SK-N-SH treated with all-trans-retinoic acid at 6 μM for 48 hours (cell line): ENCODE results near the gene COPG2.
"Not testable (repeated sequence)": the region's sequence is repeated elsewhere in the genome, so short reads cannot be mapped to it uniquely, and the experiment has no call there.

Experiments
- ATAC-seq: fragments of 200-7000 bp; cut with Tn5 transposase; 3 replicates; pipeline ENCODE4 v1.9.1; 2020; ENCODE audit warnings: mild to moderate bottlenecking, moderate library complexity
- ARNTL ChIP-seq: fragments of 450-650 bp; formaldehyde crosslinking; IDR thresholded peaks from 2 replicates; pipeline ENCODE4 v1.5.0; 2020; ENCODE audit warnings: low read depth, mild to moderate bottlenecking, moderate library complexity, borderline replicate concordance
- BACH2 ChIP-seq: fragments of 250-450 bp; sonication (Bioruptor Pico); IDR thresholded peaks from 2 replicates; pipeline ENCODE4 v1.9.0; 2021; ENCODE audit warnings: mild to moderate bottlenecking, borderline replicate concordance
- CREB5 ChIP-seq: fragments of 250-450 bp; sonication (Bioruptor Pico); IDR thresholded peaks from 2 replicates; pipeline ENCODE4 v1.5.1; 2020; ENCODE audit warnings: low read depth, mild to moderate bottlenecking, moderate library complexity
- CSDC2 ChIP-seq: fragments of 250-450 bp; sonication (Bioruptor Pico); IDR thresholded peaks from 2 replicates; pipeline ENCODE4 v1.5.0; 2020; ENCODE audit warnings: mild to moderate bottlenecking, moderate library complexity
- CSRNP3 ChIP-seq: fragments of 250-450 bp; sonication (Bioruptor Pico); IDR thresholded peaks from 2 replicates; pipeline ENCODE4 v1.5.1; 2021; ENCODE audit warnings: mild to moderate bottlenecking, moderate library complexity
- ESRRG ChIP-seq: fragments of 250-450 bp; sonication (Bioruptor Pico); IDR thresholded peaks from 2 replicates; pipeline ENCODE4 v1.6.1; 2021; ENCODE audit warnings: mild to moderate bottlenecking
- GLIS3 ChIP-seq: fragments of 250-450 bp; sonication (Bioruptor Pico); IDR thresholded peaks from 2 replicates; pipeline ENCODE4 v1.5.0; 2020; ENCODE audit warnings: mild to moderate bottlenecking, moderate library complexity
- ISL1 ChIP-seq: fragments of 250-450 bp; sonication (Bioruptor Pico); IDR thresholded peaks from 2 replicates; pipeline ENCODE4 v2.1.2; 2022; ENCODE audit warnings: mild to moderate bottlenecking, moderate library complexity
- OSR1 ChIP-seq: fragments of 250-450 bp; sonication (Bioruptor Pico); IDR thresholded peaks from 2 replicates; pipeline ENCODE4 v1.8.0; 2022; ENCODE audit warnings: moderate library complexity, mild to moderate bottlenecking, inconsistent platforms
- PATZ1 ChIP-seq: fragments of 250-450 bp; sonication (Bioruptor Pico); IDR thresholded peaks from 2 replicates; pipeline ENCODE4 v1.8.0; 2020; ENCODE audit warnings: mild to moderate bottlenecking, moderate library complexity, borderline replicate concordance
- PPARA ChIP-seq: fragments of 250-450 bp; sonication (Bioruptor Pico); IDR thresholded peaks from 2 replicates; pipeline ENCODE4 v1.5.0; 2020; ENCODE audit warnings: mild to moderate bottlenecking, borderline replicate concordance
- RARB ChIP-seq: fragments of 250-450 bp; sonication (Bioruptor Pico); IDR thresholded peaks from 2 replicates; pipeline ENCODE4 v1.8.0; 2021; ENCODE audit warnings: mild to moderate bottlenecking, moderate library complexity
- SNAI2 ChIP-seq: fragments of 250-450 bp; sonication (Bioruptor Pico); IDR thresholded peaks from 2 replicates; pipeline ENCODE4 v1.5.0; 2020; ENCODE audit warnings: mild to moderate bottlenecking, moderate library complexity
- TCF4 ChIP-seq: fragments of 250-450 bp; sonication (Bioruptor Pico); IDR thresholded peaks from 2 replicates; pipeline ENCODE4 v1.8.0; 2021; ENCODE audit warnings: mild to moderate bottlenecking, moderate library complexity, borderline replicate concordance
- TOX ChIP-seq: fragments of 250-450 bp; sonication (Bioruptor Pico); IDR thresholded peaks from 2 replicates; pipeline ENCODE4 v1.8.0; 2021; ENCODE audit warnings: mild to moderate bottlenecking, moderate library complexity, borderline replicate concordance
- TSHZ2 ChIP-seq: fragments of 250-450 bp; sonication (Bioruptor Pico); IDR thresholded peaks from 2 replicates; pipeline ENCODE4 v1.5.0; 2020; ENCODE audit warnings: mild to moderate bottlenecking, moderate library complexity
- ZFP3 ChIP-seq: fragments of 250-450 bp; sonication (Bioruptor Pico); IDR thresholded peaks from 2 replicates; pipeline ENCODE4 v1.5.0; 2020; ENCODE audit warnings: mild to moderate bottlenecking, moderate library complexity
- ZFP30 ChIP-seq: fragments of 450-650 bp; formaldehyde crosslinking; IDR thresholded peaks from 2 replicates; pipeline ENCODE4 v1.5.0; 2022; ENCODE audit warnings: mild to moderate bottlenecking, moderate library complexity
- ZNF565 ChIP-seq: fragments of 450-650 bp; formaldehyde crosslinking; conservative IDR thresholded peaks from 2 replicates; pipeline ENCODE4 v1.5.0; 2020; ENCODE audit warnings: low read depth, mild to moderate bottlenecking, moderate library complexity
- ZNF70 ChIP-seq: fragments of 450-650 bp; formaldehyde crosslinking; IDR thresholded peaks from 2 replicates; pipeline ENCODE4 v1.5.0; 2020; ENCODE audit warnings: mild to moderate bottlenecking, moderate library complexity
- ZNF8 ChIP-seq: fragments of 450-650 bp; formaldehyde crosslinking; IDR thresholded peaks from 2 replicates; pipeline ENCODE4 v1.5.0; 2020; ENCODE audit warnings: mild to moderate bottlenecking, moderate library complexity

Gene COPG2

GRCh38 chr7:130515315-130516040 lies 153.1 kb downstream of the COPG2 start:
- no peak for ATAC-seq
- no peak for TF ChIP-seq CREB5 (CRISPR knock-in tag)
- TF ChIP-seq CSDC2, result no peak
- TF ChIP-seq CSRNP3 (CRISPR knock-in tag), result no peak
- TF ChIP-seq ISL1, result no peak
- TF ChIP-seq RARB (CRISPR knock-in tag), result no peak

GRCh38 chr7:130513447-130513846 lies 155.1 kb downstream of the COPG2 start:
- TF ChIP-seq ESRRG (CRISPR knock-in tag), result no peak
- TF ChIP-seq CSRNP3 (CRISPR knock-in tag), result no peak
- TF ChIP-seq ZNF565 (CRISPR knock-in tag), result no peak
- no peak for TF ChIP-seq ISL1
- TF ChIP-seq ZFP30 (CRISPR knock-in tag), result no peak
- TF ChIP-seq SNAI2 (CRISPR knock-in tag), result no peak
- TF ChIP-seq BACH2 (CRISPR knock-in tag), result no peak
- TF ChIP-seq ARNTL (CRISPR knock-in tag), result no peak
- TF ChIP-seq ZNF8 (CRISPR knock-in tag), result no peak
- no peak for TF ChIP-seq CREB5 (CRISPR knock-in tag)
- no peak for TF ChIP-seq ZNF70
- TF ChIP-seq CSDC2, result no peak
- TF ChIP-seq OSR1 (CRISPR knock-in tag), result no peak
- no peak for TF ChIP-seq PATZ1 (CRISPR knock-in tag)
- no peak for TF ChIP-seq TOX (CRISPR knock-in tag)
- TF ChIP-seq TCF4 (CRISPR knock-in tag), result no peak
- no peak for TF ChIP-seq GLIS3 (CRISPR knock-in tag)
- no peak for TF ChIP-seq TSHZ2 (CRISPR knock-in tag)
- no peak for TF ChIP-seq ZFP3 (CRISPR knock-in tag)
- no peak for TF ChIP-seq PPARA (CRISPR knock-in tag)
- ATAC-seq, result no peak

GRCh38 chr7:130512038-130512437 lies 156.5 kb downstream of the COPG2 start:
- not testable (repeated sequence) for ATAC-seq
